ENCODE measurements around the gene MRPL46. TPM values are rescaled to one million over a fixed set of nuclear protein-coding genes. Genes with fewer than 3 reads are reported as not detected.

Gene MRPL46
- total RNA-seq, 1 experiment from 2014 or later: 30.5 TPM

GRCh38 chr15:88448991-88449461 is 18.2 kb downstream of the MRPL46 start:
- Histone ChIP-seq H3K4me3 (replicated peaks in 1 of 2; ENCODE audit: low read depth in 1 of 2, low read length in 2 of 2) (no peak overlapping the region), H3K9me3 (ENCODE audit: control insufficient read depth in 1 of 2, insufficient read depth in 1 of 2, low read depth in 1 of 2, low read length in 2 of 2) (peaks cover 0 to 5% of the 10 kb centered on the region in 2 experiments; a peak in 2 of 4 replicates), H3K9ac (ENCODE audit: low read length) (no peak overlapping the region), H3K4me1 (ENCODE audit: control insufficient read depth in 1 of 2, insufficient read depth in 2 of 2, low read length in 2 of 2) (peaks cover 0 to 2% of the 10 kb centered on the region in 2 experiments; a peak in 1 of 4 replicates), H3K9me2 (ENCODE audit: insufficient read depth) (no peaks in the 10 kb centered on the region), H3K27me3 (ENCODE audit: insufficient read depth, low read length) (peaks cover 6% of the 10 kb centered on the region; the same call in 1 of the 2 replicates), H2AFZ (ENCODE audit: low read depth, low read length, poor library complexity, severe bottlenecking) (no peak overlapping the region), H3K36me3 (ENCODE audit: control insufficient read depth in 1 of 2, insufficient read depth in 2 of 2, low read length in 2 of 2) (no peaks in the 10 kb centered on the region), H4K20me1 (ENCODE audit: insufficient read depth) (no peaks in the 10 kb centered on the region), H3K79me2 (ENCODE audit: insufficient read depth, low read length) (no peaks in the 10 kb centered on the region), H3K27ac (ENCODE audit: low read depth, low read length) (no peak overlapping the region), H3K4me2 (ENCODE audit: low read length) (no peak overlapping the region)
- ChIA-PET RAD21 (ENCODE audit: low non-redundant PET in 1 of 2, low total read pairs in 2 of 2, uncharacterized antibody in 2 of 2, unreplicated experiment in 2 of 2) (no interaction called here), CTCF (interaction anchor here (1.0 kb wide), 1 partner anchor 204 kb away, joined by 3 read pairs; no protein-coding TSS in a partner anchor), POLR2A (no interaction called here)
- TF ChIP-seq POLR2A (IDR thresholded peaks at IDR 0.05; ENCODE audit: borderline replicate concordance, extremely low read depth, insufficient read depth, insufficient read length) (no peak), ZNF274 (IDR thresholded peaks at IDR 0.05; ENCODE audit: low read depth, low read length) (no peak), FOSL1 (IDR thresholded peaks at IDR 0.05; ENCODE audit: low read depth) (no peak), SRF (IDR thresholded peaks at IDR 0.05; ENCODE audit: low read depth) (no peak), POLR2AphosphoS5 (IDR thresholded peaks at IDR 0.05; ENCODE audit: low read depth, low read length) (no peak), RAD21 (IDR thresholded peaks at IDR 0.05; ENCODE audit: low read depth) (no peak), EZH2phosphoT487 (IDR thresholded peaks at IDR 0.05; ENCODE audit: borderline replicate concordance) (no peak), EGR1 (IDR thresholded peaks at IDR 0.05; ENCODE audit: low read depth) (no peak), CTCF (IDR thresholded peaks at IDR 0.05 in 2 of 3, conservative IDR thresholded peaks at IDR 0.05 in 1 of 3; ENCODE audit: borderline replicate concordance in 1 of 3, insufficient read depth in 1 of 3, low read depth in 2 of 3, low read length in 2 of 3) (no peak), REST (IDR thresholded peaks at IDR 0.05; ENCODE audit: low read depth) (no peak), JUND (IDR thresholded peaks at IDR 0.05) (no peak)
- DNase-seq (ENCODE audit: low read depth, low spot score) (no peak), ATAC-seq (no peak)
- intact Hi-C loops (cut with micrococcal nuclease): no loop called here
- BruUV-seq (replicated peaks): no TSS peak

All from HCT116 (cell line).